GM18499 (cell line): ENCODE measurements around the gene AKTIP.

Experiments
- ATAC-seq: cut with Tn5 transposase; IDR thresholded peaks from one replicate; pipeline ENCODE4 v1.9.1; 2021; ENCODE audit warnings: moderate number of reproducible peaks; ENCODE audit not compliant: insufficient read depth, unreplicated experiment

Gene AKTIP

GRCh38 chr16:53484542-53484941 is 18.5 kb downstream of the AKTIP start:
- no peak for ATAC-seq

- ATAC-seq: no peak
These were observed 20.9 kb downstream of the AKTIP start for GRCh38 chr16:53482123-53482522.

GRCh38 chr16:53480394-53480793 is 22.6 kb downstream of the AKTIP start:
- no peak for ATAC-seq

- ATAC-seq: no peak
These were observed 24.0 kb downstream of the AKTIP start for GRCh38 chr16:53478965-53479364.

GRCh38 chr16:53476867-53477266 is 26.1 kb downstream of the AKTIP start:
- ATAC-seq: no peak

DNA sequence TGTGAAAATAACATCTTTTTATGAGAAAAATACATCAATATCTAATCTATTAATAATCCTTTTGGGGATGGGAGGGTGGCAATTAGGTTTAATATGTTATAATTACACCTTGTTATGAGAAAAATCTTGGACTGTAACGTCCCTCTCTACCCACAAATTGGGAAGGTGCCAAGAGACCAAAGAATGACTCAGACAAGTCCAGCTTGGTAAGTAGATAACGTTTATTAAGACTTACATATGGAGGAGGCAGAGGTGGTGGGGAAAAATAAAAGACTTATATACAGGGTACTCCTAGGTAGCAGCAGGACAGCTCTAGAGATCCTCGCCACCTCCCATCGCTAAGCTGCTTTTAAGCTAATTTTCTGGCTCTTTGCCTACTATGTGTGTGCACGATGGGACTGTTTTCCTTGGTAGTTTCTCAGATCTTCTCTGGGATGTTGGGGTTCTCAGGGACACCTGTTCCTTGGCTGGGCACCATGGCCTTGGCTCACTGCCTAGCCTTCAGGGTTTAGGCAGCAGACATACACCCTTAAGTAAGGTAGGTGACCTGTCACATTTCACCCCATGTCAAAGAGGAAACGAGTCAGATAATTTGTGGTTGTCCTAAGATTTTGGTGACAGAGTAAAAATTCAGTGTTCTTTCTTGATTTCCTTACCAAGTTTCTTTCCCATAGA is 37.3 kb downstream of the AKTIP start:
- ATAC-seq: no peak

DNA sequence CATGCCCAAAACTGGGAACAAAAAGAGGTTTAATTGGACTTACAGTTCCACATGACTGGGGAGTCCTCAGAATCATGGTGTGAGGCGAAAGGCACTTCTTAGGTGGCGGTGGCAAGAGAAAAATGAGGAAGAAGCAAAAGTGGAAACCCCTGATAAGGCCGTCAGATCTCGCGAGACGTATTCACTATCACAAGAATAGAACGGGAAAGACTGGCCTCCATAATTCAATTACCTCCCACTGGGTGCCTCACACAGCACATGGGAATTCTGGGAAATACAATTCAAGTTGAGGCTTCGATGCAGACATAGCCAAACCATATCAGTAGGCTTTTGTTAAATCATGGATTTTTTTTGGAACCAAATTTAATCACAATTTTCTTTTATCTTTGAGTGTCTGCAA is 44.4 kb downstream of the AKTIP start:
- ATAC-seq: no peak

- ATAC-seq: peak; percentile 100
These were observed 45.3 kb downstream of the AKTIP start for GRCh38 chr16:53457670-53458069.

DNA sequence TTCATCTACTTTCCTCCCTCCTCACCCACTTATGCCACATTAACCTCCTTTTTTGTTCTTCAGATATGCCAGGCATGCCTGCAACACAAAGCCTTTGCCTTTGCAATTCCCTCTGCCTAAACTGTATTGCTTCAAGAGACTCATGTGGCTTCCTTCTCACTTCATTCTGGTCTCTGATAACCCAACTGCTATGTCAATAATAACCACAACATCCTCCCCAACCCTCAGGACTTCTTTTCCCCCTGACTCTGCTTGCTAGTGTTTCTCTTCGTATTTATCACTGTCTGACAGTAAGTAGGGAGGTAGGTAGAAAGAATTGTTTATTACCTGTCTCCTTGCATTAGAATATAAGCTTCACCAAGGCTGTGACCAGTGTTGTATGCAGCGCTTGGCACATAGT is 46.4 kb downstream of the AKTIP start:
- no peak for ATAC-seq

DNA sequence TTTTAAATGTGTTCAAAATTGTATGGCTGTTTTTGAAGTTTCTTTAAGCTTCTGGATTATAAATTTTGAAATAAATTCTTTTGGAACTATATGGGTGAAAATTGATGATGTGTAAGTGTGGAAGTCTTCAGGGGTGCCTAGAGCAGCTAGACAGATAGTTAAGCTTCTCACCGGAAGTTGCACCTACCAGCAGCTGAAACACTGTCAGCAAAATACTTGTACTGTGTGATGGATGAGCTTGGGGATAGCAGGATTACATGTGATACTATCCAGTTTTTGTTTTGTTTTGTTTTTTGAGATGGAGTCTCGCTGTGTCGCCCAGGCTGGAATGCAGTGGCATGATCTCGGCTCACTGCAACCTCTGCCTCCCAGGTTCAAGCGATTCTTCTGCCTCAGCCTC is 49.1 kb downstream of the AKTIP start:
- no peak for ATAC-seq

GRCh38 chr16:53449816-53450517 is 53.0 kb downstream of the AKTIP start:
- no peak for ATAC-seq

DNA sequence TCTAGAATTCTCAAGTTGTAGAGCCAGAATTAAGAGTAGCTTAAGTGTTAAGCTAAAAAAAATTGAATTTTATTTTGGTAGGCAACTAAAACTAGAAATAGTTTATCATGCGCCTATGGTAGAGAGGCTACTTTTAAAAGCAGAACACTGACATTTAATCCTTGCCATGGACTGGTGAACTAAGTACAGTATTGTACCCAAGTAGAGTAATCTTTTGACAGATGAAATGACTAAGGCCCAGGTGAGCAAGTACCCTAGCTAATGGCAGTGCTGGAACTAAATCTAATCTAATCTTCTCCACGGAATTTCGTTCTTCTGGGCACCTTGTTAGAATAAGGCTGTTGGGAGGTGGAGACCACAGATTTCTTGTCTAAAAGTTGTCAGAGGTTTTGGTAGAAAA is 56.9 kb downstream of the AKTIP start:
- ATAC-seq: no peak

DNA sequence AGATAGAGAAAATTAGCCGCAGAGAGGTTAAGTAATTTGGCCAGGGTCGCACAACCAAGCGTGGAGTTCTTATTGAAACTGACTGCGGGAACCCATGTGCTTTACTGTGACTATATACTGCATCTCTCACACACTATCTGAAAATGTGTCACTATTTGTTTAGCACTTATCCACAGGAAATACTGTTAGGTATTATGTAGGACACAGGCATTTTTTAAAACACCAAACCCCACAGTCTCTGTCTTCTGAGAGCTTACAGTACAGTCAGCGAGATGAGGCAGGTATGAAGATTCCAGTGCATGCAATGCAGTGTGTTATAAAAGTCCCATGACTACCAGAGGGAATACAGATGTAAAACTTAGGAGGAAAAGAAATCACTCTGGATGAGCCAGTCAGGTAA is 57.5 kb downstream of the AKTIP start:
- ATAC-seq: no peak
